PC-9 (cell line): ENCODE results near the gene FAM171A1. TPM values are rescaled to one million over a fixed set of nuclear protein-coding genes. Genes with fewer than 3 reads are reported as not detected.

Experiments used
- BruUV-seq: library from RNA; stranded (reverse); fragments of 400-500 nt; replicated peaks from 2 replicates; lab custom pipeline; 2021; lab: Mats Ljungman, UMichigan
- CTCF ChIA-PET: fragments of 300-600 bp; sonication (Branson Sonifier 250); formaldehyde crosslinking; loops from one replicate; lab custom pipeline; 2022; ENCODE audit warnings: antibody characterized with exemption; lab: Charles Lee
- POLR2A ChIA-PET: fragments of 300-600 bp; sonication (Branson Sonifier 250); formaldehyde crosslinking; loops from one replicate; lab custom pipeline; 2022; ENCODE audit warnings: antibody characterized with exemption; ENCODE audit not compliant: unreplicated experiment; lab: Charles Lee
- DNase-seq, 2 experiments: peaks; one replicate each; pipeline versions ENCODE4 v3.0.0 to v3.0.0-alpha.2; 2015 to 2022; ENCODE audit warnings: mixed read lengths in 1 of 2
- H2AFZ ChIP-seq: fragments of 200-600 bp; sonication (generic); 2 replicates; pipeline ENCODE4 v1.8.1; 2017; ENCODE audit warnings: antibody characterized with exemption
- H3F3A ChIP-seq: fragments of 200-600 bp; sonication (generic); 2 replicates; pipeline ENCODE4 v1.8.1; 2017; ENCODE audit warnings: antibody characterized with exemption, mild to moderate bottlenecking, low read depth; ENCODE audit not compliant: insufficient read depth
- H3K27ac ChIP-seq: fragments of 200-600 bp; sonication (generic); 2 replicates; pipeline ENCODE4 v1.6.1; 2016; ENCODE audit warnings: mixed run types
- H3K27me3 ChIP-seq: fragments of 200-600 bp; sonication (generic); 2 replicates; pipeline ENCODE4 v1.6.1; 2016; ENCODE audit warnings: low read depth, mixed run types; ENCODE audit not compliant: insufficient read depth
- H3K36me3 ChIP-seq: fragments of 200-600 bp; sonication (generic); 2 replicates; pipeline ENCODE4 v1.6.1; 2016; ENCODE audit warnings: low read depth, mixed run types
- H3K4me1 ChIP-seq: fragments of 200-600 bp; sonication (generic); replicated peaks from 2 replicates; pipeline ENCODE4 v1.6.1; 2016; ENCODE audit warnings: mixed run types; ENCODE audit not compliant: insufficient read depth
- H3K4me2 ChIP-seq: fragments of 200-600 bp; sonication (generic); 2 replicates; pipeline ENCODE4 v1.6.1; 2017; ENCODE audit warnings: mixed run types
- H3K4me3 ChIP-seq: fragments of 200-600 bp; sonication (generic); 2 replicates; pipeline ENCODE4 v1.6.1; 2016; ENCODE audit warnings: mixed run types
- H3K79me2 ChIP-seq: fragments of 200-600 bp; sonication (generic); 2 replicates; pipeline ENCODE4 v1.6.1; 2017; ENCODE audit warnings: low read depth, mixed run types
- H3K9me2 ChIP-seq: fragments of 200-600 bp; sonication (generic); 2 replicates; pipeline ENCODE4 v1.8.1; 2017; ENCODE audit warnings: mild to moderate bottlenecking; ENCODE audit not compliant: insufficient read depth
- H3K9me3 ChIP-seq: fragments of 200-600 bp; sonication (generic); 2 replicates; pipeline ENCODE4 v1.8.1; 2016; ENCODE audit warnings: low read depth; ENCODE audit not compliant: insufficient read depth
- H4K20me1 ChIP-seq: fragments of 200-600 bp; sonication (generic); 2 replicates; pipeline ENCODE4 v1.8.1; 2017; ENCODE audit not compliant: insufficient read depth
- CTCF ChIP-seq: fragments of 200-600 bp; sonication (generic); conservative IDR thresholded peaks from 2 replicates; pipeline ENCODE4 v1.6.1; 2017; ENCODE audit warnings: mixed run types, antibody characterized with exemption, mild to moderate bottlenecking, moderate library complexity
- EZH2 ChIP-seq: fragments of 200-600 bp; sonication (generic); IDR thresholded peaks from 2 replicates; pipeline ENCODE4 v1.8.0; 2017; ENCODE audit warnings: antibody characterized with exemption, low read depth
- intact Hi-C: fragments of 100-400 bp; cut with micrococcal nuclease; formaldehyde crosslinking; loops from one replicate; pipeline ENCODE4 v1.10.0; 2022; ENCODE audit not compliant: unreplicated experiment
- total RNA-seq: library from RNA; stranded (reverse); gene quantifications from 2 replicates; pipeline ENCODE4 v1.2.3, GENCODE V29; 2021

FAM171A1 gene
- total RNA-seq, 1 experiment from 2014 or later = 3.0 TPM

GRCh38 chr10:15253951-15254807, 116.9 kb downstream of the FAM171A1 start:
- H3K79me2 ChIP-seq = no peaks in the 10 kb centered on the region
- no peaks in the 10 kb centered on the region for H3K9me3 ChIP-seq
- H3K36me3 ChIP-seq = no peaks in the 10 kb centered on the region
- H3K4me2 ChIP-seq = no peak overlapping the region
- TF ChIP-seq CTCF = no peak
- TF ChIP-seq EZH2 = no peak
- H4K20me1 ChIP-seq = no peaks in the 10 kb centered on the region
- BruUV-seq = no TSS peak
- no peak overlapping the region for H3K4me3 ChIP-seq
- no peaks in the 10 kb centered on the region for H3F3A ChIP-seq
- intact Hi-C loops = no loop called here
- peaks cover 80% of the 10 kb centered on the region for H3K27me3 ChIP-seq
- no peak overlapping the region for H3K27ac ChIP-seq
- no peaks in the 10 kb centered on the region for H3K9me2 ChIP-seq
- ChIA-PET CTCF (no interaction called here), POLR2A (no interaction called here)
- DNase-seq = no peak
- no peak overlapping the region for H2AFZ ChIP-seq
- no peaks in the 10 kb centered on the region for H3K4me1 ChIP-seq

- H3K9me2 ChIP-seq = no peaks in the 10 kb centered on the region
- BruUV-seq = no TSS peak
- CTCF ChIA-PET = no interaction called here
These were observed 118.7 kb downstream of the FAM171A1 start for GRCh38 chr10:15252396-15252795.

GRCh38 chr10:15251791-15252380, 119.2 kb downstream of the FAM171A1 start:
- Histone ChIP-seq H3F3A (no peaks in the 10 kb centered on the region), H3K9me3 (no peaks in the 10 kb centered on the region), H3K36me3 (no peaks in the 10 kb centered on the region), H3K27ac (no peak overlapping the region), H3K9me2 (no peaks in the 10 kb centered on the region), H3K27me3 (peaks cover 57% of the 10 kb centered on the region), H2AFZ (no peak overlapping the region), H4K20me1 (no peaks in the 10 kb centered on the region), H3K4me3 (no peak overlapping the region), H3K4me2 (no peak overlapping the region), H3K4me1 (no peaks in the 10 kb centered on the region), H3K79me2 (no peaks in the 10 kb centered on the region)
- CTCF ChIA-PET = no interaction called here
- intact Hi-C loops = no loop called here
- no peak for DNase-seq
- no peak for TF ChIP-seq EZH2
- no peak for TF ChIP-seq CTCF
- POLR2A ChIA-PET = no interaction called here
- no TSS peak for BruUV-seq

More at GRCh38 chr10:15252396-15252795, 118.7 kb downstream of the FAM171A1 start:
- intact Hi-C loops = no loop called here
- Histone ChIP-seq H3K27ac (no peak overlapping the region), H3K4me2 (no peak overlapping the region), H3K36me3 (no peaks in the 10 kb centered on the region), H3K27me3 (peaks cover 62% of the 10 kb centered on the region), H3K4me1 (no peaks in the 10 kb centered on the region), H3K9me3 (no peaks in the 10 kb centered on the region), H3K4me3 (no peak overlapping the region), H3K79me2 (no peaks in the 10 kb centered on the region), H2AFZ (no peak overlapping the region), H3F3A (no peaks in the 10 kb centered on the region), H4K20me1 (no peaks in the 10 kb centered on the region)
- POLR2A ChIA-PET = no interaction called here
- DNase-seq = no peak
- TF ChIP-seq EZH2 (no peak), CTCF (no peak)
